Activated naive CD4-positive, alpha-beta T cell treated with anti-CD3 and anti-CD28 coated beads, Interleukin-2, amount 10 ng/mL, durations not matched to agents 7 days and 5 days (primary cell): ENCODE data around the gene ASCL3.
A peak's percentile ranks its signal among the peaks of the same experiment; 100 is the strongest.

Experiments
- CTCF ChIA-PET: fragments of 350-600 bp; sonication (Branson Sonifier 250); formaldehyde crosslinking; loops from one replicate; lab custom pipeline; 2021; ENCODE audit warnings: antibody characterized with exemption; lab: Charles Lee
- DNase-seq: peaks from one replicate; pipeline ENCODE4 v3.0.0-alpha.2; 2020
- H3K27ac Mint-ChIP-seq: one replicate; pipeline ENCODE4 v1.8.0; 2021; ENCODE audit warnings: mild to moderate bottlenecking, moderate library complexity, mixed read lengths
- H3K27me3 Mint-ChIP-seq: one replicate; pipeline ENCODE4 v1.8.0; 2021; ENCODE audit warnings: mild to moderate bottlenecking, mixed read lengths
- H3K36me3 Mint-ChIP-seq: one replicate; pipeline ENCODE4 v1.8.0; 2021; ENCODE audit warnings: mixed read lengths
- H3K4me1 Mint-ChIP-seq: one replicate; pipeline ENCODE4 v1.8.0; 2021; ENCODE audit warnings: mixed read lengths
- H3K4me3 Mint-ChIP-seq: one replicate; pipeline ENCODE4 v1.8.0; 2021; ENCODE audit warnings: mild to moderate bottlenecking, moderate library complexity, mixed read lengths
- H3K9me3 Mint-ChIP-seq: one replicate; pipeline ENCODE4 v1.8.0; 2021; ENCODE audit warnings: mixed read lengths

The ASCL3 gene

GRCh38 chr11:8934742-8935488 is 7.9 kb downstream of the ASCL3 start:
- Mint-ChIP-seq H3K4me1 (peaks cover 5% of the 10 kb centered on the region), H3K36me3 (no peaks in the 10 kb centered on the region), H3K9me3 (no peaks in the 10 kb centered on the region), H3K4me3 (no peak overlapping the region), H3K27ac (no peak overlapping the region), H3K27me3 (no peaks in the 10 kb centered on the region)
- no peak for DNase-seq
- CTCF ChIA-PET: interaction anchor here (1.0 to 1.2 kb wide), 4 partner anchors 20 to 54 kb away, joined by 3 to 7 read pairs (median 4); no protein-coding TSS in a partner anchor

GRCh38 chr11:8933931-8934330 is 8.9 kb downstream of the ASCL3 start:
- no peaks in the 10 kb centered on the region for H3K9me3 Mint-ChIP-seq
- H3K27me3 Mint-ChIP-seq: no peaks in the 10 kb centered on the region
- H3K4me3 Mint-ChIP-seq: no peak overlapping the region
- peaks cover 5% of the 10 kb centered on the region for H3K4me1 Mint-ChIP-seq
- H3K27ac Mint-ChIP-seq: no peak overlapping the region
- CTCF ChIA-PET: no interaction called here
- H3K36me3 Mint-ChIP-seq: no peaks in the 10 kb centered on the region
- no peak for DNase-seq

DNA sequence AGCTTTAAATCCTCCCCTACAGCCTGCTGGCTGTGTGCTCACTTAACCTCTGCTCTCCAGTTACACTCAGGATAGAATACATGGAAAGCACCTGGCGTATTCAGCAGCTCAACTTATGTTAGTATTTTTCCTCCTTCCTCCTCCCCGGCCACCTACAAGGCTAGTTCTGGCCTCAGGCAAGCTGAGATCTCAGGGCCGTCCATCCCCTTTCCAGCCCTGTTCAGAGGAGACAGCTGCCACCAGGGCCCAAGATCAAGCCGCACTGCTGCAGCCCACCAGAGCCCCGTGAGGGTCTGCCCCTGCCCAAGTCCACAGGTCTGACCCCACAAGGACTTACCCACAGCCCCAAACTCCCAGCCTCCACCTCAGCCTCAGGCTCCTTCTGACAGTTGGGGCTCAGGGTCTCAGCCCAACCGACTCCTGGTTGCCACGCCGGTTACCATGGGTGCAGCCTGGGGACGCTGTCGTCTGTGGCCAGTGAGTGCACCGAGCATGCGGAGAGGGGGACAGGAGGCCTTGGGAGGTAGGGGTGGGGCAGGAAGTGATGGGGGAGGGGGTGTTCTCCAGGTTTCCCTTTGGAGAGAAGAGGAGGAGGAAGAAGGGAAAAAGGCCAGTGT is 10.1 kb downstream of the ASCL3 start, which contains the start of gene C11orf16:
C11orf16 (minus strand) TSS at position 384 of the 617 bp plus-strand sequence. CDS start 639 bp downstream, outside the sequence.
- no peaks in the 10 kb centered on the region for H3K9me3 Mint-ChIP-seq
- no peaks in the 10 kb centered on the region for H3K36me3 Mint-ChIP-seq
- H3K4me1 Mint-ChIP-seq: peaks cover 5% of the 10 kb centered on the region
- CTCF ChIA-PET: no interaction called here
- no peak for DNase-seq
- no peak within 1 kb of the TSS for H3K4me3 Mint-ChIP-seq
- H3K27ac Mint-ChIP-seq: no peak within 1 kb of the TSS
- H3K27me3 Mint-ChIP-seq: no peaks in the 10 kb centered on the region

- DNase-seq: no peak
These were observed 12.2 kb downstream of the ASCL3 start for GRCh38 chr11:8930456-8931175.

GRCh38 chr11:8928981-8929615 is 13.7 kb downstream of the ASCL3 start:
- Mint-ChIP-seq H3K4me3 (no peak overlapping the region), H3K4me1 (no peaks in the 10 kb centered on the region), H3K36me3 (peaks cover 3% of the 10 kb centered on the region), H3K27me3 (no peaks in the 10 kb centered on the region), H3K27ac (no peak overlapping the region), H3K9me3 (no peaks in the 10 kb centered on the region)
- no peak for DNase-seq
- CTCF ChIA-PET: interaction anchor here (1.6 kb wide), 1 partner anchor 14 kb away, joined by 4 read pairs; no protein-coding TSS in a partner anchor

More at GRCh38 chr11:8930456-8931175, 12.2 kb downstream of the ASCL3 start:
- Mint-ChIP-seq H3K27ac (no peak overlapping the region), H3K4me3 (no peak overlapping the region), H3K4me1 (peaks cover 5% of the 10 kb centered on the region), H3K36me3 (no peaks in the 10 kb centered on the region), H3K27me3 (no peaks in the 10 kb centered on the region), H3K9me3 (no peaks in the 10 kb centered on the region)
- CTCF ChIA-PET: interaction anchor here (0.7 to 1.6 kb wide), 2 partner anchors 16 to 29 kb away, joined by 3 to 4 read pairs; no protein-coding TSS in a partner anchor

DNA sequence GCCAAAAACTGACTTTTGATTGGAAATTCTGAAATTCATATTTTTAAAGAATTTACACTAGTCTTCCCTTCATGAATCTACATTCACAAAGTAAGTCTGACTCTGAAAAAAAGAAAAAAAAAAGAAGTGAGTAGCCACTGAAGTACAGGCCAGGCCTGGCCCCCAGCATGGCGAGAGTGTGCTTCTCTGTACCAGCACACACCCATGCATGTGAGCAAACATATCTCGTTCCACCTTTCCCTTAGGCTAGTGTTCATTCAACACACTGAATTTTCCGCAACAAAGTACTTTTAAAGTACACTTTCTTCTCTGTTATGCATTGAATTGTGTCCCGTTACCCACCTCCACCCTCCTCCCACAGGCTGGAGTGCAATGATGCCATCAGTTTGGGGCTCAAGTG is 14.6 kb downstream of the ASCL3 start:
- Mint-ChIP-seq H3K4me1 (no peaks in the 10 kb centered on the region), H3K36me3 (peaks cover 3% of the 10 kb centered on the region), H3K4me3 (no peak overlapping the region), H3K9me3 (no peaks in the 10 kb centered on the region), H3K27ac (no peak overlapping the region), H3K27me3 (no peaks in the 10 kb centered on the region)
- DNase-seq: no peak
- CTCF ChIA-PET: no interaction called here

- Mint-ChIP-seq H3K4me3 (no peak overlapping the region), H3K36me3 (peaks cover 6% of the 10 kb centered on the region), H3K4me1 (no peaks in the 10 kb centered on the region), H3K27me3 (no peaks in the 10 kb centered on the region), H3K9me3 (no peaks in the 10 kb centered on the region), H3K27ac (no peak overlapping the region)
- DNase-seq: no peak
- CTCF ChIA-PET: interaction anchor here (0.6 to 0.9 kb wide), 2 partner anchors 13 to 15 kb away, joined by 3 to 5 read pairs; no protein-coding TSS in a partner anchor
These were observed 15.6 kb downstream of the ASCL3 start for GRCh38 chr11:8927233-8927632.

DNA sequence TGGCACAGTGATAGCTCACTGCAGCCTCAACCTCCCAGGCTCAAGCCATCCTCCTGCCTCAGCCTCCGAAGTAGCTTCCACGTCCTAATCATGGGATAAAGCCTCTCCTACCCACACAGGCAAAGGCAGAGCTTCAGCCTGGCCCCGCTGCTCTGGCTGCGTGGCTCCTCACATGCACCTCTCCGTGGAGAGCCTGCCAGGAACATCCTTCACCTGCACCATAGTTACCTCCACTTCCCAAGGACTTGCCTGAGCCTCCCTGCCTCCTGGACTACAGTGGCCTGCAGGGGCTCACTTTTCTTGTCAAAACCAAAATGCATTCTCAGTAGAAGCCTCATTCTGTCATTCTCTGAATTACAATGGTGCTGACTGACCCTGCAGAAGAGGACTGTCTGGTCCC is 16.6 kb downstream of the ASCL3 start:
- CTCF ChIA-PET: interaction anchor here (1.4 kb wide), 1 partner anchor 11 kb away, joined by 4 read pairs; no protein-coding TSS in a partner anchor
- H3K4me3 Mint-ChIP-seq: no peak overlapping the region
- H3K9me3 Mint-ChIP-seq: no peaks in the 10 kb centered on the region
- no peaks in the 10 kb centered on the region for H3K4me1 Mint-ChIP-seq
- H3K27ac Mint-ChIP-seq: no peak overlapping the region
- no peaks in the 10 kb centered on the region for H3K27me3 Mint-ChIP-seq
- H3K36me3 Mint-ChIP-seq: peaks cover 9% of the 10 kb centered on the region
- DNase-seq: no peak

GRCh38 chr11:8925711-8926110 is 17.1 kb downstream of the ASCL3 start:
- Mint-ChIP-seq H3K4me1 (no peaks in the 10 kb centered on the region), H3K27ac (no peak overlapping the region), H3K36me3 (peaks cover 9% of the 10 kb centered on the region), H3K9me3 (no peaks in the 10 kb centered on the region), H3K4me3 (no peak overlapping the region), H3K27me3 (no peaks in the 10 kb centered on the region)
- no peak for DNase-seq
- CTCF ChIA-PET: interaction anchor here (1.4 kb wide), 1 partner anchor 11 kb away, joined by 4 read pairs; no protein-coding TSS in a partner anchor

GRCh38 chr11:8922691-8923090 is 20.1 kb downstream of the ASCL3 start:
- CTCF ChIA-PET: interaction anchor here (0.7 kb wide), 1 partner anchor 274 kb away, joined by 3 read pairs; no protein-coding TSS in a partner anchor
- Mint-ChIP-seq H3K27ac (no peak overlapping the region), H3K4me3 (no peak overlapping the region), H3K27me3 (no peaks in the 10 kb centered on the region), H3K9me3 (no peaks in the 10 kb centered on the region), H3K36me3 (peaks cover 19% of the 10 kb centered on the region), H3K4me1 (no peaks in the 10 kb centered on the region)
- DNase-seq: no peak

- CTCF ChIA-PET: no interaction called here
- H3K4me1 Mint-ChIP-seq: peaks cover 36% of the 10 kb centered on the region
- no peak overlapping the region for H3K4me3 Mint-ChIP-seq
- H3K36me3 Mint-ChIP-seq: peaks cover 27% of the 10 kb centered on the region
- peak overlapping the region; percentile 65 for H3K27ac Mint-ChIP-seq
- DNase-seq: no peak
- no peaks in the 10 kb centered on the region for H3K27me3 Mint-ChIP-seq
- H3K9me3 Mint-ChIP-seq: no peaks in the 10 kb centered on the region
These were observed 25.5 kb downstream of the ASCL3 start for GRCh38 chr11:8917157-8917825.

- Mint-ChIP-seq H3K27me3 (peaks cover 8% of the 10 kb centered on the region), H3K9me3 (no peaks in the 10 kb centered on the region), H3K4me1 (peaks cover 49% of the 10 kb centered on the region), H3K27ac (peak overlapping the region; percentile 90), H3K4me3 (peak overlapping the region; percentile 56), H3K36me3 (peaks cover 24% of the 10 kb centered on the region)
- DNase-seq: no peak
- CTCF ChIA-PET: interaction anchor here (0.9 to 3.8 kb wide), 19 partner anchors 11 to 593 kb away, joined by 3 to 65 read pairs (median 4); partner anchors contain the start of genes TMEM9B and ZNF143
These were observed 28.2 kb downstream of the ASCL3 start for GRCh38 chr11:8914661-8915018.
